ENCODE results near the gene SLC6A17.

SLC6A17 gene

GRCh38 chr1:110150330-110151174 lies at the start of gene SLC6A17:
Gene SLC6A17 (plus strand): TSS chr1:110150494. CDS start chr1:110166930, 16,436 bp downstream.
- no peak for TF ChIP-seq CTCF (IDR thresholded peaks at IDR 0.05; ENCODE audit: insufficient read depth, low read depth, low read length, missing control alignments)
- no peak within 1 kb of the TSS for H3K4me3 ChIP-seq (ENCODE audit: low read length)

GRCh38 chr1:110102081-110102480 lies 48.2 kb upstream of the SLC6A17 start:
- no peak overlapping the region for H3K4me3 ChIP-seq (ENCODE audit: low read length)
- no peak for DNase-seq (ENCODE audit: low read depth)
- no peak for TF ChIP-seq CTCF (IDR thresholded peaks at IDR 0.05; ENCODE audit: insufficient read depth, low read depth, low read length, missing control alignments)

More at GRCh38 chr1:110150330-110151174, at the start of gene SLC6A17:
- DNase-seq (ENCODE audit: low read depth) = peak; percentile 74

GRCh38 chr1:110106013-110106941 lies 44.0 kb upstream of the SLC6A17 start:
- TF ChIP-seq CTCF (IDR thresholded peaks at IDR 0.05; ENCODE audit: insufficient read depth, low read depth, low read length, missing control alignments) = peak; percentile 96
- H3K4me3 ChIP-seq (ENCODE audit: low read length) = no peak overlapping the region
- DNase-seq (ENCODE audit: low read depth) = peak; percentile 74

GRCh38 chr1:110107867-110108469 lies 42.3 kb upstream of the SLC6A17 start:
- no peak for TF ChIP-seq CTCF (IDR thresholded peaks at IDR 0.05; ENCODE audit: insufficient read depth, low read depth, low read length, missing control alignments)
- DNase-seq (ENCODE audit: low read depth) = no peak
- no peak overlapping the region for H3K4me3 ChIP-seq (ENCODE audit: low read length)

GRCh38 chr1:110111081-110111480 lies 39.2 kb upstream of the SLC6A17 start:
- no peak for TF ChIP-seq CTCF (IDR thresholded peaks at IDR 0.05; ENCODE audit: insufficient read depth, low read depth, low read length, missing control alignments)
- no peak for DNase-seq (ENCODE audit: low read depth)
- H3K4me3 ChIP-seq (ENCODE audit: low read length) = no peak overlapping the region

- no peak for DNase-seq (ENCODE audit: low read depth)
- H3K4me3 ChIP-seq (ENCODE audit: low read length) = no peak within 1 kb of the TSS
- no peak for TF ChIP-seq CTCF (IDR thresholded peaks at IDR 0.05; ENCODE audit: insufficient read depth, low read depth, low read length, missing control alignments)
These were observed 38.2 kb upstream of the SLC6A17 start, which contains the start of gene UBL4B for GRCh38 chr1:110112143-110112542. Gene UBL4B (plus strand): TSS chr1:110112443. CDS start chr1:110112535, 92 bp downstream.

Data from epithelial cell of esophagus (primary cell).